ENCODE data around the gene POU3F1. TPM values are rescaled to one million over a fixed set of nuclear protein-coding genes. Genes with fewer than 3 reads are reported as not detected.

The POU3F1 gene
- total and polyA plus RNA-seq, 2 donors (not counting 1 experiment from before 2014, with no cell fraction given) = 0.63 to 3.8 TPM

GRCh38 chr1:38061290-38061689 is 14.7 kb upstream of the POU3F1 start:
- Histone ChIP-seq H3K4me3 (ENCODE audit: control extremely low read depth in 1 of 5, extremely low read depth in 1 of 5, insufficient read depth in 1 of 5, low read depth in 2 of 5, low read length in 4 of 5) (no peak overlapping the region), H4K20me1 (ENCODE audit: control insufficient read depth, insufficient read depth, low read length, poor library complexity, severe bottlenecking) (no peaks in the 10 kb centered on the region), H3K27ac (ENCODE audit: low read length in 2 of 2) (no peak overlapping the region), H2AFZ (ENCODE audit: insufficient read depth, low read depth, low read length, poor library complexity, severe bottlenecking) (no peak overlapping the region), H3K27me3 (replicated peaks in 1 of 4; ENCODE audit: control extremely low read depth in 1 of 4, control insufficient read depth in 3 of 4, insufficient read depth in 4 of 4, low read length in 3 of 4) (no peaks in the 10 kb centered on the region), H3K9ac (ENCODE audit: low read length) (no peak overlapping the region), H3K9me3 (ENCODE audit: control extremely low read depth in 1 of 3, control insufficient read depth in 2 of 3, insufficient read depth in 1 of 3, low read length in 2 of 3) (no peaks in the 10 kb centered on the region), H3K79me2 (ENCODE audit: control insufficient read depth, insufficient read depth, low read length) (no peaks in the 10 kb centered on the region), H3K4me2 (replicated peaks; ENCODE audit: low read depth, low read length, poor library complexity, severe bottlenecking) (no peak overlapping the region), H3K4me1 (ENCODE audit: control insufficient read depth in 2 of 2, insufficient read depth in 2 of 2, low read length in 2 of 2) (peaks cover 0 to 5% of the 10 kb centered on the region in 2 donors), H3K36me3 (replicated peaks in 1 of 2; ENCODE audit: control extremely low read depth in 1 of 2, control insufficient read depth in 1 of 2, extremely low read depth in 1 of 2, insufficient read depth in 2 of 2, low read length in 1 of 2) (no peaks in the 10 kb centered on the region)
- Mint-ChIP-seq H3K27me3 (no peaks in the 10 kb centered on the region), H3K9me3 (ENCODE audit: insufficient read depth) (no peaks in the 10 kb centered on the region), H3K4me3 (no peak overlapping the region), H3K27ac (no peak overlapping the region), H3K4me1 (peaks cover 9% of the 10 kb centered on the region)
- TF ChIP-seq EZH2 (IDR thresholded peaks at IDR 0.05; ENCODE audit: borderline replicate concordance, insufficient read depth, low read depth, low read length, poor library complexity, severe bottlenecking) (no peak), CTCF (IDR thresholded peaks at IDR 0.05) (no peak)
- ATAC-seq (ENCODE audit: low read depth) = no peak
- POLR2A ChIA-PET = no interaction called here
- no peak for DNase-seq
- intact Hi-C loops (cut with micrococcal nuclease) = no loop called here
- CTCF ChIA-PET = interaction anchor here (1.1 kb wide), 2 partner anchors 13 to 15 kb away, joined by 3 to 4 read pairs; partner anchors contain the start of gene POU3F1
- WGBS (ENCODE audit: insufficient coverage) = no CpG with 5 or more reads among the region's 1 CpG

GRCh38 chr1:38060498-38060897 is 13.9 kb upstream of the POU3F1 start:
- intact Hi-C loops (cut with micrococcal nuclease) = no loop called here

More at GRCh38 chr1:38060498-38060897, 13.9 kb upstream of the POU3F1 start:
- no peak for ATAC-seq (ENCODE audit: low read depth)
- no peak overlapping the region for H3K4me3 Mint-ChIP-seq
- no peaks in the 10 kb centered on the region for H3K9me3 Mint-ChIP-seq (ENCODE audit: insufficient read depth)
- H3K27me3 ChIP-seq (replicated peaks in 1 of 4; ENCODE audit: control extremely low read depth in 1 of 4, control insufficient read depth in 3 of 4, insufficient read depth in 4 of 4, low read length in 3 of 4) = no peaks in the 10 kb centered on the region
- no peak overlapping the region for H2AFZ ChIP-seq (ENCODE audit: insufficient read depth, low read depth, low read length, poor library complexity, severe bottlenecking)
- no peak overlapping the region for H3K27ac ChIP-seq (ENCODE audit: low read length in 2 of 2)
- H3K4me2 ChIP-seq (replicated peaks; ENCODE audit: low read depth, low read length, poor library complexity, severe bottlenecking) = no peak overlapping the region
- H3K4me1 Mint-ChIP-seq = peaks cover 9% of the 10 kb centered on the region
- ChIA-PET CTCF (no interaction called here), POLR2A (no interaction called here)
- H3K27me3 Mint-ChIP-seq = no peaks in the 10 kb centered on the region
- H3K27ac Mint-ChIP-seq = no peak overlapping the region
- H3K4me3 ChIP-seq (ENCODE audit: control extremely low read depth in 1 of 5, extremely low read depth in 1 of 5, insufficient read depth in 1 of 5, low read depth in 2 of 5, low read length in 4 of 5) = no peak overlapping the region
- no peak for TF ChIP-seq EZH2 (IDR thresholded peaks at IDR 0.05; ENCODE audit: borderline replicate concordance, insufficient read depth, low read depth, low read length, poor library complexity, severe bottlenecking)
- TF ChIP-seq CTCF (IDR thresholded peaks at IDR 0.05) = no peak
- no peaks in the 10 kb centered on the region for H3K36me3 ChIP-seq (replicated peaks in 1 of 2; ENCODE audit: control extremely low read depth in 1 of 2, control insufficient read depth in 1 of 2, extremely low read depth in 1 of 2, insufficient read depth in 2 of 2, low read length in 1 of 2)
- H3K4me1 ChIP-seq (ENCODE audit: control insufficient read depth in 2 of 2, insufficient read depth in 2 of 2, low read length in 2 of 2) = peaks cover 0 to 5% of the 10 kb centered on the region in 2 donors
- no peaks in the 10 kb centered on the region for H3K79me2 ChIP-seq (ENCODE audit: control insufficient read depth, insufficient read depth, low read length)
- no peak for DNase-seq
- H4K20me1 ChIP-seq (ENCODE audit: control insufficient read depth, insufficient read depth, low read length, poor library complexity, severe bottlenecking) = no peaks in the 10 kb centered on the region
- H3K9ac ChIP-seq (ENCODE audit: low read length) = no peak overlapping the region
- WGBS (ENCODE audit: insufficient coverage) = no CpG with 5 or more reads among the region's 2 CpGs
- H3K9me3 ChIP-seq (ENCODE audit: control extremely low read depth in 1 of 3, control insufficient read depth in 2 of 3, insufficient read depth in 1 of 3, low read length in 2 of 3) = no peaks in the 10 kb centered on the region

All from B cell (primary cell).